ENCODE measurements around the gene TCF25. TPM values are rescaled to one million over a fixed set of nuclear protein-coding genes. Genes with fewer than 3 reads are reported as not detected.

TCF25 gene
- total and polyA plus RNA-seq, 4 experiments from 2014 or later, result 86.4 to 308 (median 195) TPM

- no peaks in the 10 kb centered on the region for H3K27me3 ChIP-seq (ENCODE audit: insufficient read depth, low read length)
- no peak overlapping the region for H3K27ac ChIP-seq (ENCODE audit: low read depth, low read length)
- peaks cover 19% of the 10 kb centered on the region for H3K4me1 ChIP-seq (ENCODE audit: insufficient read depth, low read length)
- peak overlapping the region in 1 of 2 donors; percentile 30 for H3K4me3 ChIP-seq (ENCODE audit: low read length in 2 of 2)
- no peaks in the 10 kb centered on the region for H3K36me3 ChIP-seq (ENCODE audit: insufficient read depth, low read length)
- ChIA-PET CTCF (ENCODE audit: partially characterized antibody) (interaction anchor here (0.6 to 1.0 kb wide), 3 partner anchors 24 to 141 kb away, joined by 3 to 4 read pairs (median 3); no protein-coding TSS in a partner anchor), POLR2A (ENCODE audit: partially characterized antibody) (interaction anchor here (1.0 to 2.9 kb wide), 7 partner anchors 8 to 131 kb away, joined by 3 to 11 read pairs (median 6); partner anchors contain the start of genes FANCA, SPIRE2 and TCF25)
- peaks cover 1 to 3% of the 10 kb centered on the region in 2 donors for H3K27me3 Mint-ChIP-seq
- peaks cover 0 to 3% (median 0%) of the 10 kb centered on the region in 8 donors for H3K9me3 Mint-ChIP-seq
- H3K27ac Mint-ChIP-seq, result peak overlapping the region in 1 of 7 donors; percentile 47
- H3K9me3 ChIP-seq (ENCODE audit: control insufficient read depth in 1 of 2, low read length in 2 of 2), result no peaks in the 10 kb centered on the region
- H3K36me3 Mint-ChIP-seq, result no peaks in the 10 kb centered on the region
- DNase-seq, result no peak
- H3K4me3 Mint-ChIP-seq, result peak overlapping the region; percentile 58 to 82 (median 74)
- H3K4me1 Mint-ChIP-seq, result peaks cover 6 to 23% (median 14%) of the 10 kb centered on the region in 4 donors
- intact Hi-C loops (cut with micrococcal nuclease), result no loop called here
These were observed 36.3 kb upstream of the TCF25 start for GRCh38 chr16:89837014-89837546.

DNA sequence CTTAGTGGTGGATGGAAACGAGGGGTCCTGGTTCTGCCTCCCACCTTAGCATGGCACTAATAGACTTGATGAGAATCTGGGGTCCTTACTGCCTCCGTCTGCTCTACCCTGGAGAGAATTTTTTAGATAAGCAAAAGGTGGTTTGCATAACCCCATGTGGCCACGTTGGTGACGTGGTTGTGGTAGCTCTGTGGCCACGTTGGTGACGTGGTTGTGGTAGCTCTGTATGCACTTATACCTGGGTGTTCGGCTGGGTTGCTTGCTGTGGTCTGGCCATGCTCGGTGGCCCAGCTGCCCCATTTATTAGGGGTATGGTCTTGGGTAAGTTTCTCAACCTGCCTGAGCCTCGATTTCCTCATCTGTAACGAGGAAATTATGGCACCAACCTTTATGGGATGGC lies 32.1 kb upstream of the TCF25 start:
- Histone ChIP-seq H3K27ac (ENCODE audit: low read depth, low read length) (no peak overlapping the region), H3K9me3 (ENCODE audit: control insufficient read depth in 1 of 2, low read length in 2 of 2) (no peaks in the 10 kb centered on the region), H3K27me3 (ENCODE audit: insufficient read depth, low read length) (no peaks in the 10 kb centered on the region), H3K4me3 (ENCODE audit: low read length in 2 of 2) (no peak overlapping the region), H3K36me3 (ENCODE audit: insufficient read depth, low read length) (no peaks in the 10 kb centered on the region), H3K4me1 (ENCODE audit: insufficient read depth, low read length) (peaks cover 28% of the 10 kb centered on the region)
- intact Hi-C loops (cut with micrococcal nuclease), result no loop called here
- H3K36me3 Mint-ChIP-seq, result no peaks in the 10 kb centered on the region
- POLR2A ChIA-PET (ENCODE audit: partially characterized antibody), result interaction anchor here (1.0 kb wide), 1 partner anchor 118 kb away, joined by 3 read pairs; no protein-coding TSS in a partner anchor
- peak; percentile 42 to 76 (median 64) for DNase-seq
- H3K4me1 Mint-ChIP-seq, result peaks cover 10 to 32% (median 19%) of the 10 kb centered on the region in 4 donors
- peak overlapping the region in 4 of 7 donors; percentile 48 to 85 (median 76) for H3K27ac Mint-ChIP-seq
- no peaks in the 10 kb centered on the region for H3K27me3 Mint-ChIP-seq
- CTCF ChIA-PET (ENCODE audit: partially characterized antibody), result no interaction called here
- peak overlapping the region in 1 of 8 donors; percentile 46 for H3K4me3 Mint-ChIP-seq
- H3K9me3 Mint-ChIP-seq, result no peaks in the 10 kb centered on the region

DNA sequence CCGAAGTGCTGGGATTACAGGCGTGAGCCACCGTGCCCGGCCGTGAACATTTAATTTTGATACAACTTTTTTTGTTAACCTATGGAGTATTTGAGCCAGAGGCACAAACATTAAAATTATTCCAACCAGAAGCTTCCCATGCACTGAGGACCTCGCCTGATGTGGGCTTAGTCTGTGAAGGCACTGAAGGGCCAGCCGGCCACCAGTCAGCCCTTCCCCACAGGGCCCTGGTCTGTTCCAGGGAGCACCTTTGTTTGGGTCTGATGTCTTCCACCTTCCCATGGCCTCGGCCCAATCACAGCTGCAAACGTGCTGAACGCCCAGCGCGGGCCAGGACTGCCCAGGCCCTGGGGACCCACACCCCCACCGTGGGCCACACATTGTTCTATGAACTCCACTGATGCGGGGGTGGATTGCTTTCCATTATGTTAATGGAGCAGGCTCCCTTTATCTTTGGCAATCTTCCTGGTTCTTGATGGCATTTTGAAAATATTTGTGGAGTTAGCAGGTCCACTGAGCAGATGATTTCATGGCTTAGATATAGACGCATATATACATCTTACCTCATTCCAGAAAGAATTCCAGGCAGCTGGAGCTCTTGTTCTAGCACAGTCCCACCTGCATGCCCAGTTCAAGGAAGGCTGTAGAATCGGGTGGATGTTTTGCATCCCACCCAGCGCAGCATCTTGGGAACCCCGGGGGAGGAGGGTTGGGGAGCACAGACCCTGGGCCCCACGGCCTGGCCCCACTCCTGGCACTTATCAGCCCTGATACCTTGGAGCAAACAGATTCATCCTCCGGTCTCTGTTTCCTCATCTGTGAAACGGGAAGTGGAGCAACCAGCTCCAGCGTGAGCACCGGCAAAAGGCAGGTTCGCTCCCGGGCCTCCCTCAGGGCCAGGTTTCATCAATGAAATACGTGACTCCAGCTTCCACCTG lies 30.7 kb upstream of the TCF25 start:
- Histone ChIP-seq H3K4me3 (ENCODE audit: low read length in 2 of 2) (no peak overlapping the region), H3K27ac (ENCODE audit: low read depth, low read length) (no peak overlapping the region), H3K9me3 (ENCODE audit: control insufficient read depth in 1 of 2, low read length in 2 of 2) (no peaks in the 10 kb centered on the region), H3K27me3 (ENCODE audit: insufficient read depth, low read length) (no peaks in the 10 kb centered on the region), H3K4me1 (ENCODE audit: insufficient read depth, low read length) (peaks cover 20% of the 10 kb centered on the region), H3K36me3 (ENCODE audit: insufficient read depth, low read length) (no peaks in the 10 kb centered on the region)
- Mint-ChIP-seq H3K4me1 (peaks cover 8 to 24% (median 12%) of the 10 kb centered on the region in 4 donors), H3K9me3 (no peaks in the 10 kb centered on the region), H3K27ac (no peak overlapping the region), H3K27me3 (no peaks in the 10 kb centered on the region), H3K4me3 (no peak overlapping the region), H3K36me3 (no peaks in the 10 kb centered on the region)
- POLR2A ChIA-PET (ENCODE audit: partially characterized antibody), result no interaction called here
- DNase-seq, result no peak
- intact Hi-C loops (cut with micrococcal nuclease), result no loop called here
- CTCF ChIA-PET (ENCODE audit: partially characterized antibody), result no interaction called here

- H3K4me1 Mint-ChIP-seq, result peaks cover 5 to 20% (median 9%) of the 10 kb centered on the region in 4 donors
- CTCF ChIA-PET (ENCODE audit: partially characterized antibody), result interaction anchor here (0.7 to 1.0 kb wide), 2 partner anchors 102 to 238 kb away, joined by 3 to 4 read pairs; no protein-coding TSS in a partner anchor
- POLR2A ChIA-PET (ENCODE audit: partially characterized antibody), result no interaction called here
These were observed 29.7 kb upstream of the TCF25 start for GRCh38 chr16:89843409-89844350.

DNA sequence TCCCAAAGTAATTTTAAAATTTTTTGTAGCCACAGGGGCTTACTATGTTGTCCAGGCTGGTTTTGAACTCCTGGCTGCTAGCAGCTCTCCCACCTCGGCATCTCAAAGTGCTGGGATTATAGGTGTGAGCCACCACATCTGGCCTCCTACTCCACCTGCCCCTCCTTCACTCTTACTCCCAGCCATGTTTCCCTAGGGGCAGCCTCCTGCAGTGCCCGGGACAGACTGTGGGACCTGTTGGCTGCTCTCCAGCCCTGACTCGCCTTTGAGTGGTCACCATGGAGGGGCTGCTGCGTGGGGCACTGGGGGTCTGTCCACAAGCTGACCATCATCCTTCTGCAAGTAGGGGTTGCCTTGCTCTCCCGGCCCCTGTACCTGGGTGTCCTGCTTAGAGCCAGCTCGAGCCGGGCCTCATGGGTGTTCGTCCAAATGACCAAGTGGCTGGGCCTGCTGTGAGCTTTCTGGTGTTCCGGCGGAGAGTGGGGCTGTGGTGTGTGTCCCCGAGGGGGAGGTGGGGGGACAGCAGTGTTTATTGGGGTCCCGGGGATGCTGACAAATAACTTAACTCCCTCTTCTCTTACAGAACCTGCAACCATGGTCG lies 28.6 kb upstream of the TCF25 start:
- Mint-ChIP-seq H3K9me3 (no peaks in the 10 kb centered on the region), H3K36me3 (no peaks in the 10 kb centered on the region), H3K4me1 (peaks cover 4 to 17% (median 7%) of the 10 kb centered on the region in 4 donors), H3K27ac (peak overlapping the region in 3 of 7 donors; percentile 15 to 22 (median 18)), H3K27me3 (no peaks in the 10 kb centered on the region), H3K4me3 (peak overlapping the region in 1 of 8 donors; percentile 20)
- POLR2A ChIA-PET (ENCODE audit: partially characterized antibody), result no interaction called here
- Histone ChIP-seq H3K36me3 (ENCODE audit: insufficient read depth, low read length) (no peaks in the 10 kb centered on the region), H3K4me3 (ENCODE audit: low read length in 2 of 2) (no peak overlapping the region), H3K9me3 (ENCODE audit: control insufficient read depth in 1 of 2, low read length in 2 of 2) (no peaks in the 10 kb centered on the region), H3K27me3 (ENCODE audit: insufficient read depth, low read length) (no peaks in the 10 kb centered on the region), H3K4me1 (ENCODE audit: insufficient read depth, low read length) (peaks cover 9% of the 10 kb centered on the region), H3K27ac (ENCODE audit: low read depth, low read length) (no peak overlapping the region)
- intact Hi-C loops (cut with micrococcal nuclease), result no loop called here
- DNase-seq, result no peak
- CTCF ChIA-PET (ENCODE audit: partially characterized antibody), result interaction anchor here (1.1 kb wide), 1 partner anchor 16 kb away, joined by 5 read pairs; no protein-coding TSS in a partner anchor

More at GRCh38 chr16:89843409-89844350, 29.7 kb upstream of the TCF25 start:
- H3K4me3 ChIP-seq (ENCODE audit: low read length in 2 of 2), result no peak overlapping the region
- no peaks in the 10 kb centered on the region for H3K27me3 ChIP-seq (ENCODE audit: insufficient read depth, low read length)
- no peaks in the 10 kb centered on the region for H3K27me3 Mint-ChIP-seq
- peaks cover 11% of the 10 kb centered on the region for H3K4me1 ChIP-seq (ENCODE audit: insufficient read depth, low read length)
- H3K9me3 Mint-ChIP-seq, result no peaks in the 10 kb centered on the region
- no peak overlapping the region for H3K27ac ChIP-seq (ENCODE audit: low read depth, low read length)
- no peaks in the 10 kb centered on the region for H3K9me3 ChIP-seq (ENCODE audit: control insufficient read depth in 1 of 2, low read length in 2 of 2)
- no peak overlapping the region for H3K27ac Mint-ChIP-seq
- no peak overlapping the region for H3K4me3 Mint-ChIP-seq
- intact Hi-C loops (cut with micrococcal nuclease), result no loop called here
- H3K36me3 ChIP-seq (ENCODE audit: insufficient read depth, low read length), result no peaks in the 10 kb centered on the region
- DNase-seq, result no peak
- H3K36me3 Mint-ChIP-seq, result no peaks in the 10 kb centered on the region

- Mint-ChIP-seq H3K36me3 (no peaks in the 10 kb centered on the region), H3K27me3 (no peaks in the 10 kb centered on the region), H3K9me3 (no peaks in the 10 kb centered on the region), H3K4me1 (peaks cover 4 to 16% (median 7%) of the 10 kb centered on the region in 4 donors), H3K4me3 (peak overlapping the region in 3 of 8 donors; percentile 9 to 46 (median 20)), H3K27ac (peak overlapping the region in 2 of 7 donors; percentile 18 to 22)
- intact Hi-C loops (cut with micrococcal nuclease), result no loop called here
- H3K27me3 ChIP-seq (ENCODE audit: insufficient read depth, low read length), result no peaks in the 10 kb centered on the region
- H3K9me3 ChIP-seq (ENCODE audit: control insufficient read depth in 1 of 2, low read length in 2 of 2), result no peaks in the 10 kb centered on the region
- peaks cover 9% of the 10 kb centered on the region for H3K4me1 ChIP-seq (ENCODE audit: insufficient read depth, low read length)
- DNase-seq, result peak in 1 of 5 donors; percentile 60
- H3K4me3 ChIP-seq (ENCODE audit: low read length in 2 of 2), result no peak overlapping the region
- CTCF ChIA-PET (ENCODE audit: partially characterized antibody), result interaction anchor here (1.1 to 1.3 kb wide), 2 partner anchors 15 to 145 kb away, joined by 4 to 5 read pairs; no protein-coding TSS in a partner anchor
- H3K27ac ChIP-seq (ENCODE audit: low read depth, low read length), result no peak overlapping the region
- no peaks in the 10 kb centered on the region for H3K36me3 ChIP-seq (ENCODE audit: insufficient read depth, low read length)
- POLR2A ChIA-PET (ENCODE audit: partially characterized antibody), result no interaction called here
These were observed 28.0 kb upstream of the TCF25 start for GRCh38 chr16:89845417-89845816.
